MCF 10A (cell line): ENCODE data around the gene CIB2. TPM values are rescaled to one million over a fixed set of nuclear protein-coding genes. Genes with fewer than 3 reads are reported as not detected.

Experiments used
- BruUV-seq: library from RNA; stranded (reverse); fragments of 400-500 nt; replicated peaks from 2 replicates; lab custom pipeline; 2021; lab: Mats Ljungman, UMichigan
- CTCF ChIA-PET: fragments of 300-600 bp; sonication (Branson Sonifier 250); formaldehyde crosslinking; extraction: SDS; loops from one replicate; lab custom pipeline; 2021; ENCODE audit warnings: antibody characterized with exemption, inconsistent platforms; lab: Yijun Ruan, JAX
- POLR2A ChIA-PET: fragments of 300-600, 350-650 bp; sonication (Branson Sonifier 250); formaldehyde crosslinking; extraction: SDS; loops from one replicate; lab custom pipeline; 2020; ENCODE audit warnings: antibody characterized with exemption, inconsistent platforms; lab: Yijun Ruan, JAX
- DNase-seq: peaks from one replicate; pipeline ENCODE4 v3.0.0-alpha.2; 2018; ENCODE audit not compliant: unreplicated experiment
- H3K27ac Mint-ChIP-seq: one replicate; pipeline ENCODE4 v1.8.0; 2022; ENCODE audit warnings: mild to moderate bottlenecking, low read depth, mixed read lengths; ENCODE audit not compliant: unreplicated experiment
- H3K27me3 Mint-ChIP-seq: one replicate; pipeline ENCODE4 v1.8.0; 2022; ENCODE audit warnings: mixed read lengths; ENCODE audit not compliant: insufficient read depth, unreplicated experiment
- H3K36me3 Mint-ChIP-seq: one replicate; pipeline ENCODE4 v1.8.0; 2022; ENCODE audit warnings: mild to moderate bottlenecking, moderate library complexity, mixed read lengths; ENCODE audit not compliant: insufficient read depth, unreplicated experiment
- H3K4me1 Mint-ChIP-seq: one replicate; pipeline ENCODE4 v1.8.0; 2022; ENCODE audit warnings: mixed read lengths; ENCODE audit not compliant: insufficient read depth, unreplicated experiment
- H3K4me3 Mint-ChIP-seq: one replicate; pipeline ENCODE4 v1.8.0; 2022; ENCODE audit warnings: mild to moderate bottlenecking, moderate library complexity, mixed read lengths; ENCODE audit not compliant: unreplicated experiment
- H3K9me3 Mint-ChIP-seq: one replicate; pipeline ENCODE4 v1.8.0; 2022; ENCODE audit warnings: mixed read lengths; ENCODE audit not compliant: unreplicated experiment
- CTCF ChIP-seq: fragments of 200-600 bp; IDR thresholded peaks from one replicate; pipeline ENCODE4 v1.8.0; 2022; ENCODE audit warnings: antibody characterized with exemption, mild to moderate bottlenecking; ENCODE audit not compliant: unreplicated experiment
- intact Hi-C: fragments of 100-400 bp; cut with micrococcal nuclease; formaldehyde crosslinking; loops from 2 replicates; pipeline ENCODE4 v1.14.1; 2022
- total RNA-seq: library from RNA; stranded (reverse); gene quantifications from 2 replicates; pipeline ENCODE4 v1.2.3, GENCODE V29; 2022

CIB2 gene
- total RNA-seq, 1 experiment from 2014 or later: 0.30 TPM

GRCh38 chr15:78167227-78167888 is 36.1 kb upstream of the CIB2 start:
- no TSS peak for BruUV-seq
- POLR2A ChIA-PET: interaction anchor here (0.8 kb wide), 1 partner anchor 10 kb away, joined by 5 read pairs; no protein-coding TSS in a partner anchor

GRCh38 chr15:78164010-78164409 is 32.8 kb upstream of the CIB2 start:
- no peak for TF ChIP-seq CTCF
- H3K4me1 Mint-ChIP-seq: no peaks in the 10 kb centered on the region
- no peak for DNase-seq
- intact Hi-C loops: no loop called here
- no peaks in the 10 kb centered on the region for H3K27me3 Mint-ChIP-seq
- no TSS peak for BruUV-seq
- H3K4me3 Mint-ChIP-seq: no peak overlapping the region
- no peak overlapping the region for H3K27ac Mint-ChIP-seq
- peaks cover 92% of the 10 kb centered on the region for H3K36me3 Mint-ChIP-seq
- H3K9me3 Mint-ChIP-seq: no peaks in the 10 kb centered on the region
- ChIA-PET POLR2A (no interaction called here), CTCF (interaction anchor here (0.7 kb wide), 1 partner anchor 39 kb away, joined by 4 read pairs; no protein-coding TSS in a partner anchor)

More at GRCh38 chr15:78167227-78167888, 36.1 kb upstream of the CIB2 start:
- Mint-ChIP-seq H3K27me3 (no peaks in the 10 kb centered on the region), H3K36me3 (peaks cover 92% of the 10 kb centered on the region), H3K4me3 (no peak overlapping the region), H3K27ac (no peak overlapping the region), H3K9me3 (no peaks in the 10 kb centered on the region), H3K4me1 (no peaks in the 10 kb centered on the region)
- TF ChIP-seq CTCF: no peak
- CTCF ChIA-PET: interaction anchor here (0.6 to 0.7 kb wide), 2 partner anchors 16 to 21 kb away, joined by 3 to 4 read pairs; no protein-coding TSS in a partner anchor
- DNase-seq: no peak
- intact Hi-C loops: no loop called here

- no peaks in the 10 kb centered on the region for H3K9me3 Mint-ChIP-seq
- no peak for TF ChIP-seq CTCF
- BruUV-seq: no TSS peak
- ChIA-PET POLR2A (no interaction called here), CTCF (interaction anchor here (0.6 to 0.8 kb wide), 4 partner anchors 15 to 52 kb away, joined by 3 to 6 read pairs (median 3); no protein-coding TSS in a partner anchor)
- no peaks in the 10 kb centered on the region for H3K4me1 Mint-ChIP-seq
- intact Hi-C loops: no loop called here
- H3K27ac Mint-ChIP-seq: no peak overlapping the region
- no peak for DNase-seq
- H3K36me3 Mint-ChIP-seq: peaks cover 89% of the 10 kb centered on the region
- H3K4me3 Mint-ChIP-seq: no peak overlapping the region
- H3K27me3 Mint-ChIP-seq: no peaks in the 10 kb centered on the region
These were observed 30.8 kb upstream of the CIB2 start for GRCh38 chr15:78162038-78162437.

GRCh38 chr15:78159395-78159794 is 28.1 kb upstream of the CIB2 start:
- no TSS peak for BruUV-seq
- no peak for DNase-seq
- CTCF ChIA-PET: interaction anchor here (0.9 kb wide), 2 partner anchors 19 to 49 kb away, joined by 4 to 5 read pairs; no protein-coding TSS in a partner anchor
- POLR2A ChIA-PET: interaction anchor here (0.7 kb wide), 1 partner anchor 9 kb away, joined by 3 read pairs; no protein-coding TSS in a partner anchor
- Mint-ChIP-seq H3K36me3 (peaks cover 73% of the 10 kb centered on the region), H3K4me3 (no peak overlapping the region), H3K9me3 (no peaks in the 10 kb centered on the region), H3K27me3 (no peaks in the 10 kb centered on the region), H3K27ac (no peak overlapping the region), H3K4me1 (peaks cover 20% of the 10 kb centered on the region)
- intact Hi-C loops: no loop called here
- TF ChIP-seq CTCF: no peak
